ENCODE measurements around the gene SALL4.
A peak's percentile ranks its signal among the peaks of the same experiment; 100 is the strongest.
"Not testable (repeated sequence)": the region's sequence is repeated elsewhere in the genome, so short reads cannot be mapped to it uniquely, and the experiment has no call there.

The SALL4 gene

GRCh38 chr20:51802170-51802751, at the start of gene SALL4:
SALL4 (minus strand) TSS chr20:51802521; CDS start chr20:51802408, 113 bp downstream.
- no peak for DNase-seq (ENCODE audit: low spot score)

- no peak for DNase-seq (ENCODE audit: low spot score)
Observed at GRCh38 chr20:51848346-51848745, 46.0 kb upstream of the SALL4 start.

- DNase-seq (ENCODE audit: low spot score), result no peak
Observed at GRCh38 chr20:51840865-51841264, 38.5 kb upstream of the SALL4 start.

GRCh38 chr20:51837876-51838420, 35.6 kb upstream of the SALL4 start:
- no peak for DNase-seq (ENCODE audit: low spot score)

GRCh38 chr20:51837436-51837835, 35.1 kb upstream of the SALL4 start:
- no peak for DNase-seq (ENCODE audit: low spot score)

- DNase-seq (ENCODE audit: low spot score), result peak; percentile 12
Observed at GRCh38 chr20:51833326-51833725, 31.0 kb upstream of the SALL4 start.

GRCh38 chr20:51832276-51832675, 30.0 kb upstream of the SALL4 start:
- no peak for DNase-seq (ENCODE audit: low spot score)

- no peak for DNase-seq (ENCODE audit: low spot score)
Observed at GRCh38 chr20:51831866-51832265, 29.5 kb upstream of the SALL4 start.

- no peak for DNase-seq (ENCODE audit: low spot score)
Observed at GRCh38 chr20:51830538-51830937, 28.2 kb upstream of the SALL4 start.

- no peak for DNase-seq (ENCODE audit: low spot score)
Observed at GRCh38 chr20:51828762-51829161, 26.4 kb upstream of the SALL4 start.

- DNase-seq (ENCODE audit: low spot score), result no peak
Observed at GRCh38 chr20:51826372-51826771, 24.1 kb upstream of the SALL4 start.

GRCh38 chr20:51818479-51819008, 16.2 kb upstream of the SALL4 start:
- DNase-seq (ENCODE audit: low spot score), result no peak

- DNase-seq (ENCODE audit: low spot score), result not testable (repeated sequence)
Observed at GRCh38 chr20:51816856-51817255, 14.5 kb upstream of the SALL4 start.

- no peak for DNase-seq (ENCODE audit: low spot score)
Observed at GRCh38 chr20:51815383-51816076, 13.2 kb upstream of the SALL4 start.

- DNase-seq (ENCODE audit: low spot score), result no peak
Observed at GRCh38 chr20:51812861-51813260, 10.5 kb upstream of the SALL4 start.

- no peak for DNase-seq (ENCODE audit: low spot score)
Observed at GRCh38 chr20:51811514-51812128, 9.3 kb upstream of the SALL4 start.

GRCh38 chr20:51811042-51811355, 8.7 kb upstream of the SALL4 start:
- no peak for DNase-seq (ENCODE audit: low spot score)

- DNase-seq (ENCODE audit: low spot score), result no peak
Observed at GRCh38 chr20:51810155-51811041, 8.1 kb upstream of the SALL4 start.

GRCh38 chr20:51807720-51808250, 5.5 kb upstream of the SALL4 start:
- no peak for DNase-seq (ENCODE audit: low spot score)

GRCh38 chr20:51804754-51805153, 2.4 kb upstream of the SALL4 start:
- no peak for DNase-seq (ENCODE audit: low spot score)

- DNase-seq (ENCODE audit: low spot score), result peak; percentile 53
Observed at GRCh38 chr20:51803148-51803854, 980 bp upstream of the SALL4 start.

All from LoVo (cell line).